Omental fat pad (tissue), 4 donors: ENCODE results near the gene ASF1A. TPM values are rescaled to one million over a fixed set of nuclear protein-coding genes. Genes with fewer than 3 reads are reported as not detected.
"Not testable (repeated sequence)": the region's sequence is repeated elsewhere in the genome, so short reads cannot be mapped to it uniquely, and the experiment has no call there.

Experiments used
- ATAC-seq: fragments of 150-250 bp; one replicate; pipeline ENCODE4 v1.9.1; 2016; ENCODE audit warnings: mild to moderate bottlenecking, moderate library complexity; ENCODE audit not compliant: low FRiP score
- DNase-seq: peaks from one replicate; pipeline ENCODE4 v3.0.0-alpha.2; 2019; ENCODE audit warnings: low spot score
- CTCF ChIP-seq, 3 donors: fragments of 450-650 bp; IDR thresholded peaks; one replicate each; pipeline ENCODE4 v1.5.1; 2016 to 2017; ENCODE audit warnings: antibody characterized with exemption in 3 of 3, mild to moderate bottlenecking in 3 of 3, moderate library complexity in 2 of 3
- total RNA-seq, 4 donors: library from RNA; depleted of rRNA; stranded (reverse); fragments of >200 nt; gene quantifications; one replicate each; pipeline ENCODE4 v1.1.0, GENCODE V29; 2016

Gene ASF1A
- total RNA-seq, 4 donors from 2014 or later, result 4.3 to 9.3 (median 5.7) TPM

- TF ChIP-seq CTCF (IDR thresholded peaks at IDR 0.05), result no peak
- DNase-seq (no peak), ATAC-seq (no peak)
Observed at GRCh38 chr6:118862443-118862842, 31.5 kb upstream of the ASF1A start.

- DNase-seq (no peak), ATAC-seq (no peak)
- TF ChIP-seq CTCF (IDR thresholded peaks at IDR 0.05), result no peak
Observed at GRCh38 chr6:118864341-118865099, 29.4 kb upstream of the ASF1A start.

GRCh38 chr6:118865100-118865391, 28.9 kb upstream of the ASF1A start:
- no peak for DNase-seq
- TF ChIP-seq CTCF (IDR thresholded peaks at IDR 0.05), result no peak
- ATAC-seq, result no peak

- ATAC-seq (no peak), DNase-seq (no peak)
- no peak for TF ChIP-seq CTCF (IDR thresholded peaks at IDR 0.05)
Observed at GRCh38 chr6:118867181-118867580, 26.8 kb upstream of the ASF1A start.

GRCh38 chr6:118868901-118869300, 25.1 kb upstream of the ASF1A start:
- ATAC-seq, DNase-seq: not testable (repeated sequence)

- no peak for TF ChIP-seq CTCF (IDR thresholded peaks at IDR 0.05)
- DNase-seq (no peak), ATAC-seq (no peak)
Observed at GRCh38 chr6:118869350-118869749, 24.6 kb upstream of the ASF1A start.

- ATAC-seq (no peak), DNase-seq (no peak)
- TF ChIP-seq CTCF (IDR thresholded peaks at IDR 0.05), result no peak
Observed at GRCh38 chr6:118869894-118870589, 23.9 kb upstream of the ASF1A start.
